GM21529 (cell line): Measurements from ENCODE around the gene TRIM42.

Experiments
- ATAC-seq: cut with Tn5 transposase; IDR thresholded peaks from one replicate; pipeline ENCODE4 v1.9.1; 2021; ENCODE audit not compliant: unreplicated experiment

Gene TRIM42

DNA sequence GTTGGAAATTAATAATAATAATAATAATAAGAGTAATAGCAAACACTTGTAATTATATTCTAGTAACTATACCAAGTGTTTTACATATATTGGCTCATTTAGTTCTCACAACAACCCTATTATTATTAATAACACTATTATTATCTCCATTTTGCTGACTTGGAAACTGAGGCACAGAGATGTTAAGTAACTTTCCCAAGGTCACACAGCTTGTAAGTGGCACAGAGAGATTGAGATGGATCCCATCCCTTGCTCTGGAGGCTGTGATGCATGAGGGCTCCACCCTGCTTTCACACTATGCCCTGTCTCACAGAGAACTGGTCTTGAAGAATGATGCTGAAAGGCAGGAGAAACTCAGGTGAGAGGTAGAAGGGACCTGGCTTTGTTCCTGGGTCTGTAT, 31.9 kb downstream of the TRIM42 start:
- ATAC-seq = no peak

DNA sequence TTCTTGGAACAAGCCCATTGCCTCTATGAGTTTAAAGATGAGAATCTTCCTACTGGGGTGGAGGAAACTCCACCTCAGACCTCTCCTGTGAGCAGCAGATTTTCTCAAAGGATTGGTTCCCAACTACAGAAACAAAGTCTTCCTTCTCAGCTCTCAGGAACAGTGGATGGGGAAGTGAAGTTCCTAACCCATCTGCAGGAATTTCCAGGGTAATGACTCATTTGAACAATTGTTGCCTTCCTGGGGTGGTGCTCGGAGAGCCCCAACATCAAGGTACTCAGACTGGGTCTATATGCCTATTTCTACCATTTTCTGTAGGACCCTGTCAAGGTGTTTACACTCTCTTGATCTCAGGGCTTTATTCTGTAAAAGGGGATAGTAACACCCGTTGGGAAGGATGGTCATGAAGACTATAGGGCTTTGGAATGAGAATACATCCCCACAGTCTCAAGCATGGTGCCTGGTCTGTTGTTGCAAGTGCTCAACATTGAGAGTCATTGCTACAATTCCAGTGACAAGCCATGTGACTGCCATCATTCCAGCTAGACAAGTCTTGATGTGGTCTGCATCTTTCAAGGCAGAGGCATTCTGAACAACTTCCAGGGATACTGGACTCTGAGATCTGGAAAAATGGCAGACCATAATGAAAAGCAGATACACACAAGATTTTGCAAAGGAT, 33.0 kb downstream of the TRIM42 start:
- ATAC-seq = no peak

DNA sequence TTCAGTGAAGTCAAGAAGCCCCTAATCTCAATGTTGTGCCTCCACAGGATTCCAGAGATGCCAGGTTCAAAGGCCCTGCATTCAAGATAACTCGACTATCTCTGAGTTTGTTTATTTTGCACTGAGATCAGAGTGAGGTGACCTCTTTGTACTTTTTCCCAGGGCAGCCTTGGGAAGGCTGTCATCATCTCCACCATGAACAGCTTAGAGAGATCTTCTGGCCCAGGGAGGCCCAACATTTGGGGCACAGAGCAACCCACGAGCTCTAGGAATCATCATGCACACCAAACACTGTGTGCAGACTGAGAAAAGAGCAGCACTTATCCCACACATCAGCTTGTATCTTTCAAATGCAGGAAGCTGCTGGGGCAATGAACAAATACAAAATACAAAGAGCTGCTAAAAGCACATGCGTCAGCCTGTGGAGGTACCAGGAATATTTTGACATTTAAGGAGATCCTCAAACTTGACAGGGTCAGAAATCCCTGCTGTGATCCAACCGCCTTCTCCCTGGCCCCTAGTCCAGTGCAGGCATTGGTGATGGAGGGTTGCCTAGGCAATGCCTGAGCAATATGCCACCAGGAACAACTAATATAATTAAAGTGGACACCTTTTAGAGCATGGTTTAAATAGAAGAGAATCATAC, 33.6 kb downstream of the TRIM42 start:
- no peak for ATAC-seq

DNA sequence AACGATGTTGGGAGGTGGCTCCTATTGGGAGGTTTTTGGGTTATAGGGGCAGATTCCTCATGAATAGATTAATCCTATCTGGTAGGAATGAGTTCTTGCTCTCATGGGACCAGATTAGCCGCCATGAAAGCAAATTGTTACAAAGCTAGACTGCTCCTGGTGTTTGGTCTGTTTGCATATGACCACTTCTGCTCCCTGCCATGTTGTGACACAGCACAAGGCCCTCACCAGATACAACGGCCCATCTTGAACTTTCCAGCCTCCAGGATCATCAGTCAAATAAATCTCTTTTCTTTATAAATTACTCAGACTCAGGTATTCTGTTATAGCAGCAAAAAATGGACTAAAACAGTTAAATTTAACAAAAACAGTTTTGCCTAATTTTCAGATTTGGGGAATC, 34.4 kb downstream of the TRIM42 start:
- no peak for ATAC-seq

DNA sequence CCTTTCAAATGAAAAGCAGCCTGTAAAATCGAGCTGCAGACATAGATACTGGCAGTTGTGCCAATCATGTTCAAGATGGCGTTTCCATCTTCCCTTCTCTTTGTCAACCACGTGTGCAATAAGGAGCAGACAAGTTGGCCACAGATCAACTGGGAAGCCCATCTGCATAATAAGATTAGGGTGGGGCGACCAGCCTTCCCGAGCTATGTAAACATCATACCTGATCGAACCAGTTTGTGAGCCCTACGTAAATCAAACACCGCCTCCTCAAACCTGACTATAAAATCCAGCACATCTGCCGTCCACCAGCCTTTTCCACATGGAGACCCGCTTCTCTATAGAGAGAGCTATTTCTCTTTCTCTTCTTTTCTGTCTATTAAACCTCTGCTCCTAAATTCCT, 37.2 kb downstream of the TRIM42 start:
- no peak for ATAC-seq

DNA sequence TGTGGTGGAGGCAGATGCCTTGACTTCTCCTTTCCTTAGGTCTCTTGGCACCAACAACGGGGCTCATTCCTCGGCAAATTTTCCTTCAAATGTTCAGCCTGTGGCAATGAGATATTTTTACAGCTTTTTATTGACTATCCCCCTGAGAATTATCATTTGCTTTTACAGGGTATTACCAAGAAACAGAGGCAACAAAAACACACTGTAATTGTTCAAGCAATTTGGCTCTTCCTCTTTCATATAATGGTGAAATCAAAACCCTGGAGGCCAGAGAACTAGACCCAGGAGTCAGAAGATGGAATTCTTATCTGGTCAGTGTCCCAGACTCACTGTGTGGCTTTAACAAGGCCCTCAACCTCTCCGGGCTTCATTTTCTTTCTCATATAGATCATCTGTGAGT, 40.1 kb downstream of the TRIM42 start:
- ATAC-seq = no peak

DNA sequence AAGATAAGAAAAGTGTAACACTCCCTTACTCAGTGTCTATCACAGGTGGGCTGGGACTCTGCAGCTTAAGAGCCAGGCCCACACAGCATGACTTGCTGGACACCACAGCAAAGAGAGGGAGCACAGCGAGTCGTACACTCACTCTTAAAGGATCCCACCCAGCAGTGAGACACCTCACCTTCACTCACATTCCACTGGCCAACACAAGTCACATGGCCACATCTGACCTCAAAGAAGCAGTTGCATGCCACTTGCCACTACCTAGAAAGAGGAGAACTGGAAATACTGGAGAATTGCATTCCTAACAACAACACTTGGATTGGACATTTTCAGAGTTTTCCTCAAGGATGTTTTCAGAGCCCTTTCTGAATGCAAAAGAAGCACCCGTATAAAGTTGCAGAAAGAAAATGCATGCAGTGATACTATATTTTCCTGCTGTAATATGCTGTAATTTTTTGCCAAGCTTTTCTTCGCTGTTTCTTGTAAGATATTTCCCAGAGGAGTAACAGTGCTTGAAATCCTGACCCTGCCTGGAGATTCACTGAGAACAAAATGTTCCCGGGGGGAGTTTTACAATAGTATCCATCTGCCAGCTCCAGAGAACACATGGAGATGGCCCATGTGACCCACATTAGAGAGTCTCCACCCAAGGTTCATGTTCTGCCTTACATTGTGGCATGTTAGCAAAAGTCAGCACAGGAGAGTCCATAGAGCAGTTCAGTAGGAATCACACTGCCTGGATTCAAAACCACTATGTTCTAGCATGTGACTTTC, 42.2 kb downstream of the TRIM42 start:
- ATAC-seq = no peak

DNA sequence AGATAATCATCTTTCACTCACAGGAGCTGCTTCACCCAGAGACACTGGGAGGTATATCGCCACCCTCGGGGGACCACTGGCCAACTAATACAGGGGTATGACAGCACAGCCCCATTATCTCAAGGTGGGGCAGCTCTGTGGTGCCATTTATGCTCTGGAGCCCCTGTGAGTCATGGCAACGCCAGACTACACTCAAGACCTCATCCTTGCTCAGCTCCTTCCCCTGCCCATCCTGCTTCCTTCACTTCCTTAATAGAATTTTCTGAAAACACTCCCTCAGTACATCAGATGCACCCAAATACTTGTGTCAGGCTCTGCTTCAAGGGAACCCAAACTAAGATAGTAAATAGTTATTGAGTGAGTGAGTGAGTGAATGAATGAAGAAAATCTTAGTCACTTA, 45.7 kb downstream of the TRIM42 start:
- ATAC-seq = no peak

DNA sequence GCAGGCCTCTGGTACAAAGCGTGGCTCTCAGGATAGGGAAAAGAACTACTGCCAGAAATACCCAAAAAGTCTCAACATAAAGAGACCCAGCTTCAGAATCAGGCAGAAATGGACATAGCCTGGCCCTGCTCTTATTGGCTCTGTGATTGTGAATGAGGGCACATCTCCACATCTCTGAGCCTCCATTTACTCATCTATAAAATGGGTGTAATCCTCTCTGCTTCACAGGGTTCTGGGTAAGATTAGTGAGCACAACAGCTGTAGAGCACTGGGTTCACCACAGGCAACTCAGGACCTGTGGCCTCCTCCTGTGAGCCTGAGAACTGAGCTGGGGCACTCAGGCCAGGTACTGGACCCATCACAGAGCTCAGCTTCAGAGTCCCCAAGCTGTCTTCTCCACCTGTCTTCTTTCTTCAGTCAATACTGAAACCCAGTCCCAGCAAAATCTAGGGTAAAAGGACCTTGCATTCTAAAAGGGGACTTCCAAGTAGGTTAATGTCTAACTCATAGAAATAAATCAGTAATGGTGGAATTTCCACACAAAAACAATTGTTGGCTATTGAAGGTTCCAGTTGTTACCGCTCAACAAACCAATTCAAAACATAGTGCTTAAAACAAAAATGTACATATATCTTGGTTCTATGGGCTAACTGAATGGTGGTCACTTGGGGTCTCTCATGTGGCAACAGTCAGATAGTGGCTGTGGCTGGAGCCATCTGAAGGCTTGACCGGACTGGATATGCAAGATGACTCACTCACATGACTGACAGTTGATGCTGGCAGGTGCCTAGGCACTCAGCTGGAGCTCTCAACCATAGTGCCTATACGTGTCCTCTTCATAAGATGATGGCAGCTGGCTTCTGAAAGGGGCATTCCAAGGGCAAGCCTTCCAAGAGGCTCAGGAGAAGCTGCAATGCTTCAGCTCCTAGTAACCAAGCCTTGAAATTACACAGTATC, 47.3 kb downstream of the TRIM42 start:
- ATAC-seq = peak; percentile 80

DNA sequence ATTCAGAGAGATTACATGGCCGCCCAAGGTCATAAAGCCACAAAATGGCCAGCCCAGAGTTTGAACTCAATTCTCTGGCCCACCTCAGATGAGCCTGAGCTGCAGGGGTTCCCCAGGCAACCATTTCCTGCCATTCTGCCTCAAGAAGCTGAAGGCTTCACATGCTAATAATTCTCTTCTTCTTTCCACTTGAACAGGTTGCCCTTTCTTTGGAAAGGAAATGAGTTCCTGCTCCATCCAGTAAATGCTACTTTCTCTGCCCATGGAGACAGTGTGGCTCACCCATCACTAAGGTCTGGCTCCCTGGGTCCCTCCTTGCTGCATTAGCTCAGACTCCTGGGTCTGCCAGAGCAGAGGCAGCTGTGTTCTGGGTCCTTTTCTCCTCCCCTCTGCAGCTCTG, 48.2 kb downstream of the TRIM42 start:
- ATAC-seq = no peak

DNA sequence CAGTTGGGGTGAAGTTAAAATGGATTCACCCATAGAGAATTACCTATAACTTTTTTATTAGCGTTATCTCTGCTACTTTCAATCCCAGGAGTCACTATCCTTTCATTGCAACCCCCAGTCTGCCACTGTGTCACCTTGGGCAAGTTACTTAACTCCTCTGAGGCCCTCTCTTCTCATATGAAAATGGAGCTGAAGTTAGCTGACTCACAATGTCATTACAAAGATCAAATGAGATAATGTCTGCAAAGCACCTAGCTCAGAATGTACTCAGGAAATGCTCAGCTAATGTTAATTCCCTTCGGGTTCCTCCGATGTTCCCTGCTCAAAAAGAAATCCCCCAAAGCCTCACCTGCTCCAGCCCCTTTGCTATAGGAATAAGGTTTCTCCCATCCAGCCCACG, 50.0 kb downstream of the TRIM42 start:
- ATAC-seq = no peak

DNA sequence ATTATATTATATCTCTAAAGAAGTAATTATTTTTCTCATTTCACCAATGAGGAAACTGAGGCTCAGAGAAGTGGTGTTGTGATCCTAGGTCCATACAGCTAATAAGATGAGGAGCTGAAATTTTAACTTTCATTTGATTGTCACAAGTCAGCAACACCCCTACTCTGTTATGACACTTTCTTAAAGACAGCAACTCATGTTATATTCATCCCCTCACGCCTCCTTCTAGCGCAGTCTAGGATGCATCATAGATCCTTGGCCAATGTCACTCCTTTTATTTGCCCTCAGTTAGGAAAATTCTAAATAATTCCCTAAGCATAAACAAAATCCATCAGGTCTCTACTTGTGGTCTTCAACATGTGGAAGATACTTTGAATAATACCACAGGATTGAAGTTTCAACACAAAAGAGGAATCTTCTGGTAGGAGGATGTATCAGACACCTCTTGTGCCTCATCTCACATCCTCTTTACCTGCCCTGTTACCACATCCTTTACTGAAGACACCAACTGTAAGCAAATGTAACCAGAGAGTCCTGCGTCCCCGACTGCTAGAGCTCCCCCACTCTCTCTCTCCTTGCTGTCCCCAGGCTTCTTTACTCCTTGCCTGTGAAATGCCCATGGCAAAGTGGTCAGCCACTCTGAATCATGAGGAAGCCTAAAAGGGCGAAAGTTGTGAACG, 53.7 kb downstream of the TRIM42 start:
- peak; percentile 82 for ATAC-seq

DNA sequence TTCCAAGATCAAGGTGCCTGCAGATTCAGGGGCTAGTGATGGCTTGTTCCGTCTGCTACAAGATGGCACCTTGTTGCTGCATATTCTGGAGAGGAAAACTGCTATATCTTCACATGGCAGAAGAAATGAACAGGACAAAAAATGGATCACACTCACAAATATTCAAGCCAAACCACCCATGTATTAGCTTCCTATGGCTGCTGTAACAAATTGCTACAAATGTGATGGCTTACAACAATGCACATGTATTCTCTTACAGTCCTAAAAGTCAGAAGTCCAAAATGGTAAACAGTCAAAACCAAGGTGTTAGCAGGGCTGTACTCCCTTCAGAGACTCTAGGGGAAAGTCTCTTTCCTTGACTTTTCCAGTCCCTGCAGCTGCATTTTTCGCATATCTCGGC, 55.8 kb downstream of the TRIM42 start:
- ATAC-seq = no peak

DNA sequence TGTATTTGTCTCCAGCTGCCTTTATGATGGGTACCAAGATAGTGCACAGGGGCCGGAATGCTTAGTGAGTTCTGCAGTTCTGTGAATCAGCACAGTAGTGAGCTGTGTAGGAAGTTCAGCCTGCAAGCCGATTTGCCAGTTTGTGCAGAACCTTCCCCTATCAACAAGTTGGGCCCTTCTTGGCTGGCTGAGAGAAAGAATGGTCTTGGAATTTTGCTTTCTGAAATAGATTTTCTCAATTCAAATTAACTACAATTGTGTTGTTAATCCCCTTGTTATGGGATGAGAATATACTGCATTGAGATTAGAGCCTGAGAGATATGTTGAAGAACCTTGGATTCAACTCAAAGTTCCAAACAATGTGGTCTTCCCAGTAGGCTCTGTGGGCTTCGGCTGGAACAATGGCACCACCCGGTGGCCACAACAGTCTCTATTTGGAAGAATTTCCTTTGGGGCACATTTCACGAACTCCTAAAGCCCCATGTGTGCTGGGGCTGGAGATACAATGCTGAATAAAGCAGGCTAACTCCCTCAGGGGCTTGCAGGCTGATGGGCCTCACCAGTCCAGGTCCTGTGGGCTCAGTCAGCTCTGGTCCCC, 59.1 kb downstream of the TRIM42 start:
- ATAC-seq = peak; percentile 52

DNA sequence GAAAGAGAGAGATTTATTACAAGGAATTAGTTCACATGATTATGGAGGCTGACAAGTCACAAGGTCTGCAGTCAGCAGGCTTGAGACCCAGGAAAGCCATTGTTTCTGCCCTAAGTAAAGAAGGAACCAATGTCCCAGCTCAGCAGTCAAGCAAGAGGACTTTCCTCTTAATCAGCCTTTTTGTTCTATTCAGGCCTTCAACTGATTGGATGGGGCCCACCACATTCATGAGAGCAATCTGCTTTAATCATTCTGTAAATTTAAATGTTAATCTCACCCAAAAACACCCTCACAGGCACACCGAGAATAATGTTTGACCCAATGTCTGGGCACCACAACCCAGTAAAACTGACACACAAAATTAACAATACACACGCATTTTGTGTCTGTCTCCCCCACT, 64.3 kb downstream of the TRIM42 start:
- ATAC-seq = no peak

DNA sequence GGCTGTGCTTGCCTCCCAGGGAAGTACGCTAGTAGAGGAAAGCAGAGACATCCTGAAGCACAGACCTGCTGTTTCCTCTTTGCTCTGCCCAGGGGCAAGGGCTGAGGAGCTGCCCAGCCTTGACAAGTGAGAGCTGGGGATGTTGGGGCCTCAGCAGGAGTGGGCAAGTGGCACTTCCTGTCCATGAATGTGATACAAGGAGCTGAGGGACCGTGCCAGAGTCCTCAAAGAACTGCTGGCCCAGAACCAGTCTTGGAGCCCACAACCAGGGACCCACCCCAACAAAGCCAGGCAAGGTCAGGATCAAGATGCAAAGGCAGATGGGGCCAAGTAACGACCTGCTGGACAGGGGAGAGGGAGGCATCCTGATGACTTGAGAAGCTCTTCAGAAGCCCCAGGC, 70.3 kb downstream of the TRIM42 start:
- no peak for ATAC-seq

DNA sequence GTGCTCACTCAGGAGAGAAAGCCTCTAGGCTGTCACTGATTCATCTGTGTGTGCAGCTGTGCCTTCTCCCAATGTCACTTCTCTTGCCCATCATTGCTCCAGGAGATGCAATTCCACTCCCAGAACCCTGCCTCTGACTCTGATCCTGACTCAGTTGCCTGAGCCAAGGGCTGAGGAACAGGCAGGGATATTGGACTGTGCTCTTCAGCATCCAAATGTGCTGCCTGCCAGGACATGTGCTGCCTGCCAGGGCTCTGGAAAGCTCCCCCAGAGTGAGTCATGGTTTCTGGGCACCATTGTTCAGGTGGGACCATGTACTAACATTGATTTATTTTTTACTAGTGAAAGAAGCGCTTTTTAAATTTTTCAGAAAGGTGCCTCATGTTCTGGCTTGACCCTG, 71.0 kb downstream of the TRIM42 start:
- ATAC-seq = no peak
